ENCODE data around the gene SYNPR. TPM values are rescaled to one million over a fixed set of nuclear protein-coding genes. Genes with fewer than 3 reads are reported as not detected.

SYNPR gene
- total and polyA plus RNA-seq, 5 donors from 2014 or later: not detected

DNA sequence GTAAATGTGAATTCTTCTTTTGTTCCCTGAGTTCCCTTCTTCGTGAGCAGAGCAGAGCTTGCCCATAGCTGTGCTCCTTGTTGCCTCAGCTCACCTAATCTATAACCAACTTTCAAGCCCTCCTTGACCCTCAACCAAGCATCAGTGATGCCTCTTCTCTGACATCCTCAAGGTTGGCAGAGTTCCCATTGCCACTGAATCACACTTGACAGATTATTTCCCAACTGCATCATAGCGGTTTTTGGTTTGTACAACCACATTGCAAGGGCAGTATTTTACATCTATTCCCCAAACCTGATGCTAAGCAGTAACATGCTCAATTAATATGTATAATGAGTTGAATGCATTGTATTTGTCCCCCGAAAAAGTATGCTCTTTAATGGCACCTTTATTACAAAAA, 241.3 kb downstream of the SYNPR start:
- peaks cover 2% of the 10 kb centered on the region for H3K27me3 ChIP-seq (ENCODE audit: control insufficient read depth, insufficient read depth, low read length)
- no peaks in the 10 kb centered on the region for H3K9me3 ChIP-seq (ENCODE audit: control insufficient read depth in 2 of 2, low read length in 2 of 2)
- H3K27ac ChIP-seq (ENCODE audit: insufficient read depth, low read length, poor library complexity, severe bottlenecking): no peak overlapping the region
- Mint-ChIP-seq H3K27me3 (no peaks in the 10 kb centered on the region), H3K27ac (no peak overlapping the region), H3K36me3 (no peaks in the 10 kb centered on the region), H3K4me1 (no peaks in the 10 kb centered on the region), H3K4me3 (no peak overlapping the region), H3K9me3 (peaks cover 0 to 5% (median 1%) of the 10 kb centered on the region in 7 donors)
- no peaks in the 10 kb centered on the region for H3K4me1 ChIP-seq (ENCODE audit: control insufficient read depth, insufficient read depth, low read length, poor library complexity, severe bottlenecking)
- DNase-seq (no peak), ATAC-seq (ENCODE audit: low read depth in 2 of 2) (no peak)
- no peaks in the 10 kb centered on the region for H3K36me3 ChIP-seq (ENCODE audit: control insufficient read depth, insufficient read depth, low read length)
- no peak overlapping the region for H3K4me3 ChIP-seq (ENCODE audit: low read depth, low read length)

DNA sequence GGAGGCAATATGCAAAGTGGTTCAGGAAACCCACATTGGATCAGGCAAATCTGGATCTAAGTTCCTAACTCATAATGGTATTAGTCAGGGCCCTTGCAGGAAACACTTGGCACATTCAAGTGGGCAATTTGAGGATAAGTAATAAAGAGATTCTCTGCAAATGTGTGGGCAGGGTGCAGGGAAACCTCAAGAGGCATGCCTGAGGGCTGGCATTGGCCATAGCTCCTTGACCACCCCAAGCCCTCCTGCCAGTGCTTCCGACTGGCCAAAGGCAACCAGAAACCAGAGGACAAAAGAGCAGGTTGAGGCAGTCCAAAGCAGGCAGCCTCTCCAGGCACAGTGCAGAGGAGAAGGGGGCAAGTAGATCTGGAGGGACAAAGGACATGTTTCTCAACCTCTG, 243.5 kb downstream of the SYNPR start:
- Mint-ChIP-seq H3K4me3 (no peak overlapping the region), H3K9me3 (peaks cover 0 to 5% (median 2%) of the 10 kb centered on the region in 7 donors), H3K36me3 (no peaks in the 10 kb centered on the region), H3K27ac (no peak overlapping the region), H3K27me3 (no peaks in the 10 kb centered on the region), H3K4me1 (no peaks in the 10 kb centered on the region)
- Histone ChIP-seq H3K27me3 (ENCODE audit: control insufficient read depth, insufficient read depth, low read length) (no peaks in the 10 kb centered on the region), H3K4me1 (ENCODE audit: control insufficient read depth, insufficient read depth, low read length, poor library complexity, severe bottlenecking) (no peaks in the 10 kb centered on the region), H3K9me3 (ENCODE audit: control insufficient read depth in 2 of 2, low read length in 2 of 2) (no peaks in the 10 kb centered on the region), H3K4me3 (ENCODE audit: low read depth, low read length) (no peak overlapping the region), H3K36me3 (ENCODE audit: control insufficient read depth, insufficient read depth, low read length) (no peaks in the 10 kb centered on the region), H3K27ac (ENCODE audit: insufficient read depth, low read length, poor library complexity, severe bottlenecking) (no peak overlapping the region)
- DNase-seq: no peak
- no peak for ATAC-seq (ENCODE audit: low read depth in 2 of 2)

DNA sequence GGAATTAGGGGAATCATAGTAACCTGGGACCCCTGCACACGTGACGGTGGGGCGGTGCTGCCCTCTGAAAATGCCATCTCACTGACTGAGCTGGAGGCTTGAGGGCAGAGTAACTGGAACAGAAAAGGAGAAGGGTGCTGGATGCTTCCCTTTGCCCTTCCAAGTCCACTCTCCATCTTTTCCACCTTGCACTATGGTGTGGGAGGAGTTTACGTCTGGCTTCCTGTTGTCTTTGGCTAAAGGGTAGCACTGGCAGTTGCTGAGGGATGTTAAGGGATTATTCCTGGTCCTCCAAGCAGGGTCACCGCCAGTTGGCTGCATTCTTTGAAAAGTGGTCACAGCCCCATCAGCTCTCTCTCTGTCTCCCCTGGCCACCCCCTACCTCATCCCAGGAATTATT, 245.0 kb downstream of the SYNPR start:
- no peaks in the 10 kb centered on the region for H3K36me3 Mint-ChIP-seq
- H3K27me3 Mint-ChIP-seq: no peaks in the 10 kb centered on the region

DNA sequence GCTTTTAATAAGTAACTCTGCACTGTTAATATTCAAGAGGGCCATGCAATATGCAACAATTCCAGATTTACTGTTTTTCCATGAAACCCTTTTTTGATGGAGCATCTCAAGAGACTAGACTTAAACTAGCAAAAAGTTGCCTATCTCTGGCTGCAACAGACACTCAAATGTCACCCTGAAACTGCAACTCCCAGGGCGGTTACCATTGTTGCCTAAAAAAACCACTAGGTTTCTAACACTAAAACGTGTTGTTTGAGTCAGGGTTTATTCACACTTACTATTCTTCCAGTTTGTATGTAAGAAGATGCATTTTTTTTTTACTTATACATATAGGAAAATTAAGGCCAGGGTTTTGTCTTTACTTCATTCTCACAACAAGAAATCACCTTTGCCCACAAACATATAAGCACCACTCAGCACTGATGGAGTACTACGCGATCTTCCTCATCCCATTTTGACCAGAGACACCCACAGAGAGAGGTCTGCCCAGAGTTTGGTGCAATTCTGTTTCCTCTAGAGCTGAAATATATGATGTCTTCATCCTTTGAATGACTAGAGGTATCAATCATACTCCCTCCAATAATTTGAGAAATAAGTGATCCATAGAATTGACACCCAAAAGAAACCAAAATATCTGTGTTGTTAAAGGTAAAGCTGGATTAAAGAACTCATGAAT, 250.4 kb downstream of the SYNPR start:
- DNase-seq (no peak), ATAC-seq (ENCODE audit: low read depth in 2 of 2) (no peak)
- no peak overlapping the region for H3K27ac Mint-ChIP-seq
- no peaks in the 10 kb centered on the region for H3K4me1 Mint-ChIP-seq
- H3K27me3 Mint-ChIP-seq: no peaks in the 10 kb centered on the region
- no peak overlapping the region for H3K4me3 Mint-ChIP-seq
- no peaks in the 10 kb centered on the region for H3K27me3 ChIP-seq (ENCODE audit: control insufficient read depth, insufficient read depth, low read length)
- H3K36me3 ChIP-seq (ENCODE audit: control insufficient read depth, insufficient read depth, low read length): no peaks in the 10 kb centered on the region
- no peak overlapping the region for H3K27ac ChIP-seq (ENCODE audit: insufficient read depth, low read length, poor library complexity, severe bottlenecking)
- H3K36me3 Mint-ChIP-seq: no peaks in the 10 kb centered on the region
- peaks cover 0 to 7% (median 3%) of the 10 kb centered on the region in 7 donors for H3K9me3 Mint-ChIP-seq
- H3K4me3 ChIP-seq (ENCODE audit: low read depth, low read length): no peak overlapping the region
- peaks cover 0 to 3% of the 10 kb centered on the region in 2 experiments for H3K9me3 ChIP-seq (ENCODE audit: control insufficient read depth in 2 of 2, low read length in 2 of 2)
- H3K4me1 ChIP-seq (ENCODE audit: control insufficient read depth, insufficient read depth, low read length, poor library complexity, severe bottlenecking): no peaks in the 10 kb centered on the region

More for the DNA sequence above, 245.0 kb downstream of the SYNPR start:
- Histone ChIP-seq H3K27me3 (ENCODE audit: control insufficient read depth, insufficient read depth, low read length) (no peaks in the 10 kb centered on the region), H3K4me3 (ENCODE audit: low read depth, low read length) (no peak overlapping the region), H3K4me1 (ENCODE audit: control insufficient read depth, insufficient read depth, low read length, poor library complexity, severe bottlenecking) (no peaks in the 10 kb centered on the region), H3K27ac (ENCODE audit: insufficient read depth, low read length, poor library complexity, severe bottlenecking) (no peak overlapping the region), H3K36me3 (ENCODE audit: control insufficient read depth, insufficient read depth, low read length) (no peaks in the 10 kb centered on the region), H3K9me3 (ENCODE audit: control insufficient read depth in 2 of 2, low read length in 2 of 2) (no peaks in the 10 kb centered on the region)
- Mint-ChIP-seq H3K4me3 (no peak overlapping the region), H3K27ac (no peak overlapping the region), H3K4me1 (no peaks in the 10 kb centered on the region), H3K9me3 (peaks cover 0 to 7% (median 2%) of the 10 kb centered on the region in 7 donors)
- no peak for DNase-seq
- no peak for ATAC-seq (ENCODE audit: low read depth in 2 of 2)

DNA sequence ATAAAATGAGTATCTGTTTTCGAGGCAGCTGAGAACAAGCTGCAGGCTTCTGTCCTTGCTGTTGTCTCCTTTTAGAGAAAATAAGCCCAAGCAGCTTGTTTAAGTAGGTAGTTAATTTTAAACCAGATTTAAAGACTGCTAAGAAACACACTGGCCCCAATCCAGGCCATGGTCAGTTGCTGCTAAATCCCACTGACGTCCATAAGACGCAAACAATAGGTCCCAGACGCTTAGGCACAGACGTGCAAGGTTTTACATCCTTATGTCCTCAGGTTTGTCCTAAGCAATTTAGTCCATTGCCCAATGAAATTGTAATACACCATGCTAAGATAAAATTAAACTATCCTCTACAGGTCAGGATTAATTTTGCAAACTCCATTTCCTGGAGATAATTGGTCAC, 254.4 kb downstream of the SYNPR start:
- Mint-ChIP-seq H3K36me3 (no peaks in the 10 kb centered on the region), H3K27me3 (no peaks in the 10 kb centered on the region), H3K4me1 (no peaks in the 10 kb centered on the region), H3K4me3 (no peak overlapping the region), H3K9me3 (peaks cover 0 to 6% (median 3%) of the 10 kb centered on the region in 7 donors), H3K27ac (no peak overlapping the region)
- ATAC-seq (ENCODE audit: low read depth in 2 of 2): no peak
- Histone ChIP-seq H3K27me3 (ENCODE audit: control insufficient read depth, insufficient read depth, low read length) (no peaks in the 10 kb centered on the region), H3K36me3 (ENCODE audit: control insufficient read depth, insufficient read depth, low read length) (no peaks in the 10 kb centered on the region), H3K9me3 (ENCODE audit: control insufficient read depth in 2 of 2, low read length in 2 of 2) (peaks cover 0 to 3% of the 10 kb centered on the region in 2 experiments), H3K4me1 (ENCODE audit: control insufficient read depth, insufficient read depth, low read length, poor library complexity, severe bottlenecking) (no peaks in the 10 kb centered on the region), H3K27ac (ENCODE audit: insufficient read depth, low read length, poor library complexity, severe bottlenecking) (no peak overlapping the region), H3K4me3 (ENCODE audit: low read depth, low read length) (no peak overlapping the region)
- DNase-seq: no peak

DNA sequence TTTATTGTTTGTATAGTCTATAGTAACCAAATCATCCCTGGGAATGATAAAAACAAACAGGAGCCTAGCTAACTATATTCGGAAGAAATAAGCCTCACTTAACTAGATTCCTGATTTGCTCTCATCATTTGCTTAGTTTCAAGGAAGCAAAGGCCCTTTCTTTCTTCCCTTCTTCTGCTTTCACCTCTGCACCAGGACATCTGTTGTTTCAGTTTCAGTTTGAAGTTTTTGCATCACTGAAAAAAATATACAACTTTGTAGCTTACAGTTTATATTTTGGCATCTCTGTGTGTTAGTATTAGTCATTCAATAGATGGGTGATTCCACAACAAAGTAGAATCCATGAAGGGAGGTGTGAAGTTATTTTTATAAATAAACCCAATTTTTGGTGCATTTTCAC, 260.8 kb downstream of the SYNPR start:
- Mint-ChIP-seq H3K27me3 (no peaks in the 10 kb centered on the region), H3K36me3 (no peaks in the 10 kb centered on the region), H3K4me3 (no peak overlapping the region), H3K27ac (no peak overlapping the region), H3K9me3 (peaks cover 0 to 3% (median 0%) of the 10 kb centered on the region in 7 donors), H3K4me1 (no peaks in the 10 kb centered on the region)
- Histone ChIP-seq H3K9me3 (ENCODE audit: control insufficient read depth in 2 of 2, low read length in 2 of 2) (no peaks in the 10 kb centered on the region), H3K27me3 (ENCODE audit: control insufficient read depth, insufficient read depth, low read length) (no peaks in the 10 kb centered on the region), H3K4me1 (ENCODE audit: control insufficient read depth, insufficient read depth, low read length, poor library complexity, severe bottlenecking) (no peaks in the 10 kb centered on the region), H3K27ac (ENCODE audit: insufficient read depth, low read length, poor library complexity, severe bottlenecking) (no peak overlapping the region), H3K4me3 (ENCODE audit: low read depth, low read length) (no peak overlapping the region), H3K36me3 (ENCODE audit: control insufficient read depth, insufficient read depth, low read length) (no peaks in the 10 kb centered on the region)
- ATAC-seq (ENCODE audit: low read depth in 2 of 2): no peak
- no peak for DNase-seq

DNA sequence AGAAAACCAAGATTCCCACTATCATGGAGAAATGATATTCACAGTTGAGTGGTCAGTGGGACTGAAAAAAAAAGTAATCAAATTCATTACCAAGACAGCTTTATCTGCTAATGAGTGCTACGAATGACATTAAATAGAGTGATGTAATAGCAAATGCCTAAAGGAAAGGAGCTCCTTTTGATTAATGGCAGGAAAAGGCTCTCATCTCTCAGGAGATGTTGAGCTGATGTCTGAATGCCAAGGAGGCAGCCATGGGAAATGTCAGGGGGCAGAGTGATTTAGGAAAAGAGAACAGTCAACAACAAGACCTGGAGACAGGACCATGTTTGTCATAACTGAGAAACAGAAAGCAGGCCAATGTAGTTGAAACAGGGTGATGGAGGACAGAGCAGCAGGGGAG, 277.7 kb downstream of the SYNPR start:
- H3K36me3 ChIP-seq (ENCODE audit: control insufficient read depth, insufficient read depth, low read length): no peaks in the 10 kb centered on the region
- Mint-ChIP-seq H3K36me3 (no peaks in the 10 kb centered on the region), H3K9me3 (peaks cover 0 to 4% (median 0%) of the 10 kb centered on the region in 7 donors), H3K4me1 (no peaks in the 10 kb centered on the region), H3K27me3 (no peaks in the 10 kb centered on the region), H3K27ac (no peak overlapping the region), H3K4me3 (no peak overlapping the region)
- H3K9me3 ChIP-seq (ENCODE audit: control insufficient read depth in 2 of 2, low read length in 2 of 2): no peaks in the 10 kb centered on the region
- DNase-seq (no peak), ATAC-seq (ENCODE audit: low read depth in 2 of 2) (no peak)
- H3K4me1 ChIP-seq (ENCODE audit: control insufficient read depth, insufficient read depth, low read length, poor library complexity, severe bottlenecking): no peaks in the 10 kb centered on the region
- H3K4me3 ChIP-seq (ENCODE audit: low read depth, low read length): no peak overlapping the region
- H3K27ac ChIP-seq (ENCODE audit: insufficient read depth, low read length, poor library complexity, severe bottlenecking): no peak overlapping the region
- H3K27me3 ChIP-seq (ENCODE audit: control insufficient read depth, insufficient read depth, low read length): no peaks in the 10 kb centered on the region

DNA sequence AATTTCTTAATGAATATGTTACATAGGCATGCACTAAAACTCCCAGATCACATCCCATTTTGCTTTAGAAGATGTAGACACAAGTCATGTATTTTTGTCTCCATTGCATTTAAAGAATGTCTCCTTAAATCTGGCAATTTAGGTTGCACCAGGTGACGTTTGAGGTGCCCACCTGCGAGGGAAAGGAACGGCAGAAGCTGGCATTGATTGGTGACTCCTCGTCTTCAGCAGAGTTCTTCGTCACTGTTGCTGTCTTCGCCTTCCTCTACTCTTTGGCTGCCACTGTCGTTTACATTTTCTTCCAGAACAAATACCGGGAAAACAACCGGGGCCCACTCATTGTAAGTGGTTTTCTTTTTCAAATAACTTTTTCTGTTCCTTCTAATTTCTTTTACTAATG, 278.3 kb downstream of the SYNPR start:
- H3K9me3 Mint-ChIP-seq: peaks cover 0 to 4% (median 0%) of the 10 kb centered on the region in 7 donors
- no peaks in the 10 kb centered on the region for H3K36me3 Mint-ChIP-seq

More for the DNA sequence above, 278.3 kb downstream of the SYNPR start:
- Histone ChIP-seq H3K36me3 (ENCODE audit: control insufficient read depth, insufficient read depth, low read length) (no peaks in the 10 kb centered on the region), H3K4me1 (ENCODE audit: control insufficient read depth, insufficient read depth, low read length, poor library complexity, severe bottlenecking) (no peaks in the 10 kb centered on the region), H3K27me3 (ENCODE audit: control insufficient read depth, insufficient read depth, low read length) (no peaks in the 10 kb centered on the region), H3K27ac (ENCODE audit: insufficient read depth, low read length, poor library complexity, severe bottlenecking) (no peak overlapping the region), H3K4me3 (ENCODE audit: low read depth, low read length) (no peak overlapping the region), H3K9me3 (ENCODE audit: control insufficient read depth in 2 of 2, low read length in 2 of 2) (no peaks in the 10 kb centered on the region)
- DNase-seq: no peak
- no peak for ATAC-seq (ENCODE audit: low read depth in 2 of 2)
- H3K4me1 Mint-ChIP-seq: no peaks in the 10 kb centered on the region
- no peaks in the 10 kb centered on the region for H3K27me3 Mint-ChIP-seq
- no peak overlapping the region for H3K4me3 Mint-ChIP-seq
- no peak overlapping the region for H3K27ac Mint-ChIP-seq

Measured in CD4-positive, CD25-positive, alpha-beta regulatory T cell (primary cell).